Stimulated activated CD4-positive, alpha-beta T cell treated with anti-CD3 and anti-CD28 coated beads, Interleukin-12 subunit alpha, Interleukin-12 subunit beta, amount 100 ng/mL, for 24 hours (primary cell): Measurements from ENCODE around the gene SLC30A5.
"Not testable (repeated sequence)": the region's sequence is repeated elsewhere in the genome, so short reads cannot be mapped to it uniquely, and the experiment has no call there.

ENCODE experiments used
- DNase-seq, 2 experiments: peaks; one replicate each; pipeline ENCODE4 v3.0.0-alpha.2; 2020; ENCODE audit warnings: low read depth in 2 of 2

SLC30A5 gene

DNA sequence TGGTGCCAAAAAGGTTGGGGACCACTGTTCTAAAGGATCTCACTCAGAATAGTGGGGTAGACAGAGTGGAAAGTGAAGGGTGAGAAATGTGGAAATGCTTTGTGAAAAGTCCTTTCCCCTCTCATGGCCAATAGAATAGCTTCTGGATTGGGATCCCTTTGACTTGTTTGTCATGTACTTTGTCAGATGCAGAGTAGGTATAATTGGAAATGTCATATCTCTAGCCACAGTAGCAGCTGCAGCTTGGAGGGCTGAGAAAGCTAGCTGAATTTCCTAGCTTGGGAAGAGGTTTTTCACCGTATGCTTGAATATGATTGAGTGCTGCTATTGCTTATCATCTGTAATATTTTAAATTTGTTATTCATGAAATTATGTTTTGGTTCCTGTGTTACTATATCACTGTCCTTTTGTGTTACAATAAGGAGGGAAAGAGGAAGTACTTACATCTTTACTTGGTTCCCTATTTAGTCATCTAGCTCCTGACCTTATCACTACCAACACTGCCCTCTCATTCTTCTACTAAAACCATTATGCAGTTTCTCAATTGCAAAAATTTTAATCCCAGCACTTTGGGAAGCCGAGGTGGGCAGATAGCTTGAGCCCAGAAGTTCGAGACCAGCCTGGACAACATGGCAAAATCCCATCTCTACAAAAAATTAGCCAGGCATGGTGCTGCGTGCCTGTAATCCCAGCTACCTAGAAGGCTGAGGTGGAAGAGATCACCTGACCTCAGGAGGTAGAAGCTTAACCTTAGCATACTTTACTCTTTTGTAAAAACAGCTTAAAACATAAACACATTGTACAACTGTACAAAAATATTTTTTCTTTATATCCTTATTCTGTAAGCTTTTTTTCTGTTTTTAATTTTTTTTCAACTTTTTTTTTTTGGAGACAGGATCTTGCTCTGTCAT, 12.4 kb downstream of the SLC30A5 start:
- DNase-seq: no peak

DNA sequence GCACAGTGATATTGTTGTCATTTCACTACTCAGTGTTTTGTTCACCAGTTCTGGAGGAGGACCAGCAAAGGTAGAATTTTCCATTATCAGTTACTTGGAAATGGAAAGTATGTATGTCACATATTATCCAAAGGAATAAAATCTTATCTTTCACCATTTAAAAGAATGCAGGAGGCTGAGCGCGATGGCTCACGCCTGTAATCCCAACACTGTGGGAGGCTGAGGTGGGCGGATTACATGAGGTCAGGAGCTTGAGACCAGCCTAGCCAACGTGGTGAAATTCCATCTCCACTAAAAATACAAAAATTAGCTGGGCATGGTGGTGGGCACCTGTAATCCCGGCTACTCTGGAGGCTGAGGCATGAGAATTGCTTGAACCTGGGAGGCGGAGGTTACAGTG, 14.6 kb downstream of the SLC30A5 start:
- not testable (repeated sequence) for DNase-seq

GRCh38 chr5:69113851-69114250, 20.0 kb downstream of the SLC30A5 start:
- DNase-seq: no peak

DNA sequence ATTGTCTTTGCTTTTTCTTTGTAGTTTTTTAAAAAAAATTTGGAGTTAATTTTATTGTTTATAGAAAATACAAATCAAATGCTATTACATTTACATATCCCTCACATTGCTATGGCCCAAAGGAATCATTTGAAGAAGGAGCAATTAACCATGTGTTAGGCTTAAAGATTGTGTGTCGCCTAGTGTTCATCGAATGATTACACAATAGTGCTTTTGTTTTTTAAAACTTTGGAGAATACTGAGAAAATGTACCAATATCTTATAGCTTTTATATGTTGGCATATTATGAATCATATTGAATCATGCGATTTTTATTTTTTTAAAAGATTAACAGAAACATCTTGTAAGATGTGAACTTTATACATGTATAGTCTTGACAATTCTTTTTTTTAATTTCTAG, 21.7 kb downstream of the SLC30A5 start:
- no peak for DNase-seq

DNA sequence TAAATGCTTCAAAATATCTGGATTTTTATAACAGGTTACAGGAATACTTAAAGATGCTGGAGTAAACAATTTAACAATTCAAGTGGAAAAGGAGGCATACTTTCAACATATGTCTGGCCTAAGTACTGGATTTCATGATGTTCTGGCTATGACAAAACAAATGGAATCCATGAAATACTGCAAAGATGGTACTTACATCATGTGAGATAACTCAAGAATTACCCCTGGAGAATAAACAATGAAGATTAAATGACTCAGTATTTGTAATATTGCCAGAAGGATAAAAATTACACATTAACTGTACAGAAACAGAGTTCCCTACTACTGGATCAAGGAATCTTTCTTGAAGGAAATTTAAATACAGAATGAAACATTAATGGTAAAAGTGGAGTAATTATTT, 35.6 kb downstream of the SLC30A5 start:
- DNase-seq: no peak

DNA sequence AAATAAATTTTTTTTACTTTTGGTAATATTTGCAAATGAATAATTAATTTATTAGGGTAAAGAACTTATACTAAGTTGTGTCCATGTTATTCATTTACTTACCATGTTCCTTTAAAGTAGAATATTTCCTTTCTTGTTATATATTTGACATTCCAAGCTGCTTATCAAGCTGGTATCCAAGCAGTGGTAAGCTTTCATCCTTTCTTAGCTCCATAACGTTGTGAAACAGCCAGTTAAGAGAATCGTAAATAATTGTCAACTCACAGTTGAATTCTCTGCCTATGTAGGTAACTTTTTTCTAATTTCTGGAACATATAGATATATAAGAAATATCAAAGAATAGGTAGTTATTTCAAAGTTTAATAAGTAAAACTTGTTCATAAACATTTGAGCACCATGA, 36.4 kb downstream of the SLC30A5 start:
- DNase-seq: no peak

DNA sequence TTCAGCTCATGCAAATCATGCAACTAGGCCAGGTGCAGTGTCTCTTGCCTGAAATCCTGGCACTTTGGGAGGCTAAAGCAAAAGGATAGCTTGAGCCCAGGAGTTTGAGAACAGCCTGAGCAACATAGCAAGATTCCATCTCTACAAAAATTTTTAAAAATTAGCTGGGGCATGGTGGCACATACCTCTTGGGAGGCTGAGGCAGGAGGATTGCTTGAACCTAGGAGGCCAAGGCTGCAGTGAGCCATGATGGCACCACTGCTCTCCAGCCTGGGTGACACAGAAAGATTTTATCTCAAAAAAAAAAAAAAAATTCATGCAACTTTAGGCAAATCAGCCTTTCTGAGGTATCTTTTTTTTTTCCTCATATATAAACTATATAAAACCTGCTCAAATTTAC, 37.5 kb downstream of the SLC30A5 start:
- no peak for DNase-seq

- no peak for DNase-seq
These were observed 40.3 kb downstream of the SLC30A5 start for GRCh38 chr5:69134126-69134525.

GRCh38 chr5:69136293-69136692, 42.5 kb downstream of the SLC30A5 start:
- no peak for DNase-seq

- not testable (repeated sequence) for DNase-seq
These were observed 43.4 kb downstream of the SLC30A5 start for GRCh38 chr5:69137208-69137607.

DNA sequence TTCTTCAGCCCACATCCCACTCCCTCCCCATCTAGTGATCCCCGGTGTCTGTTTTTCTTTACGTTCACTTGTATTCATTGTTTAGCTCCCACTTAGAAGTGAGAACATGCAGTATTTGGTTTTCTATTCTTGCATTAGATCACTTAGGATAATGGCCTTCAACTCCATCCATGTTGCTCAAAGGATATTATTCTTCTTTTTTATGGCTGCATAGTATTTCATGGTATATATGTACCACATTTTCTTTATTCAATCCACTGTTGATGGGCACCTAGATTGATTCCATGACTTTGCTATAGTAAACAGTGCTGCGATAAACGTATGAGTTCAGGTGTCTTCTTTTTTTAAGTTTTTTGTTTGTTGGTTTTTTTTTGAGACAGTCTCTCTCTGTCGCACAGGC, 44.0 kb downstream of the SLC30A5 start:
- no peak for DNase-seq

DNA sequence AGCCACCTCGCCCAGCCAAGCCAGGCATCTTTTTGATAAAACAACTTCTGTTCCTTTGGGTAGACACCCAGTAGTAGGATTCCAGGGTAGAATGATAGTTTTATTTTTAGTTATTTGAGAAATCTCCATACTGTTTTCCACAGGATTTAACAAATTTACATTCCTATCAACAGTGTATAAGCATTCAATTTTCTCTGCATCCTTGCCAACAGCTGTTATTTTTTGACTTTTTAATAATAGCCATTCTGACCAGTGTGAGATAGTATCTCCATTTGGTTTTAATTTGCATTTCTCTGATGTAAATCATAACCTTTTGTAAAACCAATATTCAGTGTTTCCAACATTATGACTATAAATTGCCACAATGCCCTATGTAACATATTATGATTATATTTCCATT, 45.0 kb downstream of the SLC30A5 start:
- DNase-seq: no peak

- DNase-seq: not testable (repeated sequence)
These were observed 46.4 kb downstream of the SLC30A5 start for GRCh38 chr5:69140239-69140638.

DNA sequence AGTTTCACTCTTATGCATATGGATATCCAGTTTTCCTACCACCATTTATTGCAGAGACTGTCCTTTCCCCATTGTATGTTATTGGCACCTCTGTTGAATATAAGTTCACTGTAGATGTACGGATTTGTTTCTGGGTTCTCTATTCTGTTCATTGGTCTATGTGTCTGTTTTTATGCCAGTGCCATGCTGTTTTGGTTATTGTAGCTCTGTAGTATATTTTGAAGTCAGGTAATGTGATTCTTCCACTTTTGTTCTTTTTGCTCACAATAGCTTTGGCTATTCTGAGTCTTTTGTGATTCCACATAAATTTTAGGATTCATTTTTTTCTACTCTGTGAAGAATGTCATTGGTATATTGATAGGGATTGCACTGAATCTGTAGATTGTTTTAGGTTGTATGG, 47.0 kb downstream of the SLC30A5 start:
- no peak for DNase-seq

DNA sequence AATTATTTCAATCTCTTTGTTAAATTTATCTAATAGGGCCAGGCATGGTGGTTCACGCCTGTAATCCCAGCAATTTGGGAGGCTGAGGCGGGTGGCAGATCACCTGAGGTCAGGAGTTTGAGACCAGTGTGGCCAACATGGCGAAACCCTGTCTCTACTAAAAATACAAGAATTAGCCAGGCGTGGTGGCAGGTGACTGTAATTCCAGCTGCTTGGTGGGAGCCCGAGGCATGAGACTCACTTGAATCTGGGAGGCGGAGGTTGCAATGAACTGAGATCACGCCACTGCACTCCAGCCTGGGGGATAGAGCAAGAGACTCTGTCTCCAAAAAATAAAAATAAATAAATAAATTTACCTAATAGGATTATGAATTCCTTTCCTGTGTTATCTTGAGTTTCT, 54.8 kb downstream of the SLC30A5 start:
- not testable (repeated sequence) for DNase-seq

GRCh38 chr5:69148981-69149675, 55.3 kb downstream of the SLC30A5 start:
- no peak for DNase-seq

DNA sequence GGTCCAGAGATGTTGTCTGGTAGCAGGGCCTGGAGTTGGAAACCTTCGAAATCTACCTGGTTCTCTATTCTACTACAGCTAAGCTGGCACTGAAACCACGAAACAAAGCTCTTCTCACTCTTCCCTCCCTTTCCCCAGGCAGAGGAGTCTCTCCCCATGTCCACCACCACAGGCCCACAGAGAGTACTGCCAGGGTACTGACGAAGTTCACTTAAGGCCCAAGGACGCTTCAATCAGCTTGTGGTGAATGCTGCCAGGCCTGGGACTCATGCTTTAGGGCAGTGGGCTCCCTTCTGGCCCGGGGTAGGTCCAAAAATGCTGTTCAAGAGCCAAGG, 55.8 kb downstream of the SLC30A5 start:
- no peak for DNase-seq

DNA sequence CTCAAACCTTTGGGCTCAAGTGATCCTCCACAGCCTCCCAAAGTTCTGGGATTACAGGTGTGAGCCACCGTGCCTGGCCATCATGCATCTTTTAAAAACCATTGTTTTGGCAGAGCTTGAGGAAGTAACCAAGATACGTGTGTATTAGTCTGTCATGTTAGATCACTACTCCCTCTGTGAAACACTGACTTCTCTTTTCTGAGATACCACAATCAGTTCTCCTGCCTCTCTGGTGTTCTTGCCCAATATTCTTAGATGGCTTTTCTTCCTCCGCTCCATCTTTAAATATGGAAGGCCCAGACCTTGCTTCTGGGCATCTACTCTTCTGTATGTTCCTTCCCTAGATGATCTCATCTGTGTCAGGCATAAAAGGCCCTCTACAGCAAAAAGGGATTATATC, 58.9 kb downstream of the SLC30A5 start:
- DNase-seq: no peak

DNA sequence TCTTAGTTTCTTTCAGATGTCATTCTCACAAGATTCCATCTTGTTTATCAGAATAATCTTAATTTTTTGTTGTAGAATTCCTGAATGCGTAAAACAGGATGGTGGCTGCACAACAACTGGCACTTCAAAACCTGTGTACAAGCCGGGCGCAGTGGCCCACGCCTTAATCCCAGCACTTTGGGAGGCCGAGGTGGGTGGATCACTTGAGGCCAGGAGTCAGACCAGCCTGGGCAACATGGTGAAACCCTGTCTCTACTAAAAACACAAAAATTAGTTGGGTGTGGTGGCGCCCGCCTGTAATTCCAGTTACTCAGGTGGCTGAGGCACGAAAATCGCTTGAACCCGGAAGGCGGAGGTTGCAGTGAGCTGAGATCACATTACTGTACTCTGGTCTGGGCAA, 62.6 kb downstream of the SLC30A5 start:
- no peak for DNase-seq

DNA sequence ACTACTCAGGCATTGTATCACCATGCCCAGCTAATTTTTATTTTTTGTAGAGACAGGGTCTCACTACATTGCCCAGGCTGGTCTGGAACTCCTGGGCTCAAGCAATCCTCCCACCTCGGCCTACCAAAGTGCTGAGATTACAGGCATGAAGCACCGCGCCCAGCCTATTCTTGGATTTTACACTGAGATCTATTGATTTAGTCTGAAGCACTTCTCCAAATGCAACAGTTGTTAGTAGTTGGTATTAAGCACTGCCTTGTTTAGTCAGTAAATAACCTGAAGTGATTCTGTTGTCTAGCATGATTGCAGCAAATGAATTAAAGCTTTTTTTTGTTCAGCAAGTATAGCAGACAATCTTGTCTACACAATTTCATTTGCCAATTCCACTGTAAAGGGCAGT, 64.2 kb downstream of the SLC30A5 start:
- DNase-seq: no peak

DNA sequence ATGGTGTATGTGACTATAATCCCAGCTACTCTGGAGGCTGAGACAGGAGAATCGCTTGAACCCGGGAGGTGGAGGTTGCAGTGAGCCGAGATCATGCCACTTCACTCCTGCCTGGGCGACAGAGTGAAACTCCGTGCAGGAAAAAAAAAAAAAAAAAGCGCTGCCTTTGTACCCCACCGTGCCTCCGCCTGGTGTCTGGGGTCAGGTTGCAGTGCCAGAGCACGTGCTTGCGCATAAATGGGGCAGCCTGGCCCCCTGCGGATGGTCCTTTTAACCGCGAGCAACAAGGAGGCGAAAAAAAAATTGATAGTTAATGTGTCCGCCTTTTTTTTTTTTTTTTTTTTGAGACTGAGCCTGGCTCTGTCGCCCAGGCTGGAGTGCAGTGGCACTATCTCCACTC, 66.8 kb downstream of the SLC30A5 start:
- no peak for DNase-seq

DNA sequence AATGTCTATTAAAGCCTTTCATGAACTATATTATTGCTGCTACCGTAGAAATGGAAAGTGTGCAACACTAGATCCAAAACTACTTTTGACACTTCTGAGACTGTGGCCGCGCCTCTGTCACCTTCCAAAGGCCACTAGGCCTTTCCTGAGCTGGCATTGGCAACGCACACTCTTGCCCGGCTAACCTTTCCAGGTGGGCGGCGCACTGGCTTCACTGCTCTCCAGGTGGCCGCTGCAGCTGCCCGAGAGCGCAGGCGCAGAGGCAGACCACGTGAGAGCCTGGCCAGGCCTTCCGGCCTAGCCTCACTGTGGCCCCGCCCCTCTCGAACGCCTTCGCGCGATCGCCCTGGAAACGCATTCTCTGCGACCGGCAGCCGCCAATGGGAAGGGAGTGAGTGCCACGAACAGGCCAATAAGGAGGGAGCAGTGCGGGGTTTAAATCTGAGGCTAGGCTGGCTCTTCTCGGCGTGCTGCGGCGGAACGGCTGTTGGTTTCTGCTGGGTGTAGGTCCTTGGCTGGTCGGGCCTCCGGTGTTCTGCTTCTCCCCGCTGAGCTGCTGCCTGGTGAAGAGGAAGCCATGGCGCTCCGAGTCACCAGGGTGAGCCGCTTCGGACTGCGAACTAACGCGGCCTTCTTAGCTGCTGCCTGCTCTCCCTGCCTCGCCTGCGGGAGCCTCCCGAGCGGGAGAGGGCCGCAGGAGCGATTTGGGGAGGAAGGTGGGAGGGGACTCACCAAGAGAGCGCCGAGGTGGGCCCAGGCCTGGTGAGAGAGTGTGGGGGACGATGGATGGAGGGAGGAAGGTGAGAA, 73.1 kb downstream of the SLC30A5 start, which contains the start of gene CCNB1:
CCNB1 (plus strand) TSS at position 465 of the 807 bp plus-strand sequence; CDS start at position 578, 113 bp downstream.
- DNase-seq: peak; percentile 96 to 98
